Smooth muscle cell (in vitro differentiated cells): ENCODE measurements around the gene DDX42. TPM values are rescaled to one million over a fixed set of nuclear protein-coding genes. Genes with fewer than 3 reads are reported as not detected.
A peak's percentile ranks its signal among the peaks of the same experiment; 100 is the strongest.
"Not testable (repeated sequence)": the region's sequence is repeated elsewhere in the genome, so short reads cannot be mapped to it uniquely, and the experiment has no call there.

ENCODE experiments used
- DNase-seq: peaks from one replicate; lab custom pipeline; 2025; ENCODE audit not compliant: unreplicated experiment; lab: John Stamatoyannopoulos, UW
- H2AFZ ChIP-seq: fragments of 200-600 bp; sonication (generic); 2 replicates; pipeline ENCODE4 v1.6.0; 2016; ENCODE audit warnings: antibody characterized with exemption, low read depth, mild to moderate bottlenecking
- H3F3A ChIP-seq: fragments of 200-600 bp; sonication (generic); 2 replicates; pipeline ENCODE4 v1.6.0; 2017; ENCODE audit warnings: antibody characterized with exemption, low read depth
- H3K27ac ChIP-seq: fragments of 200-600 bp; sonication (generic); 2 replicates; pipeline ENCODE4 v1.5.1; 2016; ENCODE audit warnings: low read depth, mild to moderate bottlenecking
- H3K27me3 ChIP-seq: fragments of 200-600 bp; sonication (generic); 2 replicates; pipeline ENCODE4 v1.6.1; 2016; ENCODE audit warnings: low read depth, mild to moderate bottlenecking
- H3K36me3 ChIP-seq: fragments of 200-600 bp; sonication (generic); 2 replicates; pipeline ENCODE4 v1.5.1; 2016; ENCODE audit warnings: low read depth
- H3K4me1 ChIP-seq: fragments of 200-600 bp; sonication (generic); 2 replicates; pipeline ENCODE4 v1.5.1; 2016; ENCODE audit warnings: low read depth
- H3K4me2 ChIP-seq: fragments of 200-600 bp; sonication (generic); 2 replicates; pipeline ENCODE4 v1.6.0; 2016; ENCODE audit warnings: mild to moderate bottlenecking
- H3K4me3 ChIP-seq: fragments of 200-600 bp; sonication (generic); 2 replicates; pipeline ENCODE4 v1.5.1; 2016; ENCODE audit warnings: mild to moderate bottlenecking
- H3K79me2 ChIP-seq: fragments of 200-600 bp; sonication (generic); 2 replicates; pipeline ENCODE4 v1.6.0; 2016; ENCODE audit warnings: low read depth, mild to moderate bottlenecking
- H3K9ac ChIP-seq: fragments of 200-600 bp; sonication (generic); 2 replicates; pipeline ENCODE4 v1.6.0; 2016; ENCODE audit warnings: low read depth
- H3K9me3 ChIP-seq: fragments of 200-600 bp; sonication (generic); replicated peaks from 2 replicates; pipeline ENCODE4 v1.5.1; 2016; ENCODE audit warnings: low read depth
- H4K20me1 ChIP-seq: fragments of 200-600 bp; sonication (generic); 2 replicates; pipeline ENCODE4 v1.6.0; 2016; ENCODE audit warnings: low read depth
- CTCF ChIP-seq: fragments of 200-600 bp; sonication (generic); IDR thresholded peaks from 2 replicates; pipeline ENCODE4 v1.5.1; 2017; ENCODE audit warnings: borderline replicate concordance, mild to moderate bottlenecking, antibody characterized with exemption; ENCODE audit not compliant: insufficient read depth, poor library complexity, severe bottlenecking
- WGBS: methylation state at CpG from one replicate; pipeline ENCODE4 v1.1.7; 2016; ENCODE audit warnings: low lambda C conversion rate; 5-methylcytosine and 5-hydroxymethylcytosine counted together
- polyA plus RNA-seq: library from polyadenylated mRNA; unstranded; fragments of >200 nt; fragmentation: Nextera tagmentation; extraction: Ambion mirVana; gene quantifications from 2 replicates; pipeline ENCODE4 v1.2.1, GENCODE V29; 2016
- total RNA-seq: library from RNA; depleted of rRNA; stranded (reverse); fragments of >200 nt; gene quantifications from 2 replicates; pipeline ENCODE4 v1.2.3, GENCODE V29; 2014

Gene DDX42
- total and polyA plus RNA-seq, 2 experiments from 2014 or later, result 30.1 to 80.5 TPM

- Histone ChIP-seq H3K27ac (peak within 1 kb of the TSS; percentile 61), H3K9me3 (no peaks in the 10 kb centered on the region), H3K27me3 (no peaks in the 10 kb centered on the region), H3K4me3 (peak within 1 kb of the TSS; percentile 71), H3K4me2 (peak within 1 kb of the TSS; percentile 93), H2AFZ (peak within 1 kb of the TSS; percentile 87), H3K4me1 (peaks cover 18% of the 10 kb centered on the region), H3F3A (peaks cover 10% of the 10 kb centered on the region), H4K20me1 (peaks cover 38% of the 10 kb centered on the region), H3K79me2 (peaks cover 44% of the 10 kb centered on the region), H3K9ac (peak within 1 kb of the TSS; percentile 76), H3K36me3 (no peaks in the 10 kb centered on the region)
- 1% methylated on average over 74 of the region's 92 CpGs for WGBS
- DNase-seq, result peak; percentile 94
- no peak for TF ChIP-seq CTCF
These were observed 68.8 kb downstream of the DDX42 start, which contains the start of gene SMARCD2 for GRCh38 chr17:63842540-63843386. Gene SMARCD2, minus strand, starts transcription at chr17:63842685. Its CDS starts 11 bp downstream, at chr17:63842674.

- 50% methylated on average over 19 of the region's 19 CpGs for WGBS
These were observed 69.5 kb downstream of the DDX42 start for GRCh38 chr17:63843387-63843888.

GRCh38 chr17:63843910-63844677 is 70.1 kb downstream of the DDX42 start:
- Histone ChIP-seq H3K9me3 (no peaks in the 10 kb centered on the region), H2AFZ (no peak overlapping the region), H4K20me1 (peaks cover 24% of the 10 kb centered on the region), H3F3A (peaks cover 10% of the 10 kb centered on the region), H3K9ac (no peak overlapping the region), H3K36me3 (no peaks in the 10 kb centered on the region), H3K27me3 (no peaks in the 10 kb centered on the region), H3K27ac (no peak overlapping the region), H3K4me3 (peak overlapping the region; percentile 71), H3K79me2 (peaks cover 31% of the 10 kb centered on the region), H3K4me1 (peaks cover 16% of the 10 kb centered on the region), H3K4me2 (peak overlapping the region; percentile 93)
- no peak for TF ChIP-seq CTCF
- WGBS, result 86% methylated on average over 9 of the region's 9 CpGs
- DNase-seq, result no peak

More at GRCh38 chr17:63843387-63843888, 69.5 kb downstream of the DDX42 start:
- Histone ChIP-seq H4K20me1 (peaks cover 31% of the 10 kb centered on the region), H3K79me2 (peaks cover 38% of the 10 kb centered on the region), H3K4me2 (peak overlapping the region; percentile 93), H3K4me1 (peaks cover 18% of the 10 kb centered on the region), H2AFZ (peak overlapping the region; percentile 87), H3K27ac (peak overlapping the region; percentile 61), H3K4me3 (peak overlapping the region; percentile 71)
- H3K27me3 ChIP-seq, DNase-seq, H3K36me3 ChIP-seq, H3K9me3 ChIP-seq, H3K9ac ChIP-seq, H3F3A ChIP-seq: not testable (repeated sequence)

- H3K79me2 ChIP-seq, result peaks cover 17% of the 10 kb centered on the region
- WGBS, result 96% methylated on average over 1 of the region's 1 CpG
- no peak overlapping the region for H3K27ac ChIP-seq
- peaks cover 17% of the 10 kb centered on the region for H4K20me1 ChIP-seq
- H3K27me3 ChIP-seq, result no peaks in the 10 kb centered on the region
- H3K9ac ChIP-seq, result no peak overlapping the region
- no peak overlapping the region for H3K4me3 ChIP-seq
- H3K4me1 ChIP-seq, result peaks cover 9% of the 10 kb centered on the region
- no peak for TF ChIP-seq CTCF
- no peaks in the 10 kb centered on the region for H3K9me3 ChIP-seq
- H3K4me2 ChIP-seq, result no peak overlapping the region
- H3F3A ChIP-seq, result peaks cover 8% of the 10 kb centered on the region
- no peak overlapping the region for H2AFZ ChIP-seq
- no peak for DNase-seq
- no peaks in the 10 kb centered on the region for H3K36me3 ChIP-seq
These were observed 71.5 kb downstream of the DDX42 start for GRCh38 chr17:63845509-63845908.
